HEK293T (cell line): ENCODE data around the gene ZNF609.

Experiments used
- CTCF ChIA-PET: fragments of 350-600 bp; formaldehyde crosslinking; extraction: SDS; loops from one replicate; lab custom pipeline; 2021; ENCODE audit warnings: antibody characterized with exemption, inconsistent platforms; lab: Yijun Ruan, JAX
- POLR2A ChIA-PET: fragments of 350-600 bp; formaldehyde crosslinking; extraction: SDS; loops from one replicate; lab custom pipeline; 2020; ENCODE audit warnings: antibody characterized with exemption, inconsistent platforms; lab: Yijun Ruan, JAX
- DNase-seq: peaks from one replicate; pipeline ENCODE4 v3.0.0; 2012; ENCODE audit warnings: mixed read lengths; ENCODE audit errors: extremely low spot score
- ARNT ChIP-seq: fragments of 450-650 bp; IDR thresholded peaks from 2 replicates; pipeline ENCODE4 v1.6.1; 2017; ENCODE audit warnings: mild to moderate bottlenecking
- BHLHE40 ChIP-seq: fragments of 450-650 bp; IDR thresholded peaks from 2 replicates; pipeline ENCODE4 v1.6.1; 2016; ENCODE audit warnings: mild to moderate bottlenecking, moderate library complexity, borderline replicate concordance
- CTBP1 ChIP-seq: fragments of 450-650 bp; IDR thresholded peaks from 2 replicates; pipeline ENCODE4 v1.6.1; 2016; ENCODE audit warnings: borderline replicate concordance
- ELF4 ChIP-seq: fragments of 450-650 bp; IDR thresholded peaks from 2 replicates; pipeline ENCODE4 v1.6.1; 2017; ENCODE audit warnings: antibody characterized with exemption
- FOXA1 ChIP-seq: fragments of 450-650 bp; IDR thresholded peaks from 2 replicates; pipeline ENCODE4 v1.6.1; 2016; ENCODE audit warnings: mild to moderate bottlenecking
- FOXK2 ChIP-seq: fragments of 450-650 bp; IDR thresholded peaks from 2 replicates; pipeline ENCODE4 v1.6.1; 2016; ENCODE audit warnings: mild to moderate bottlenecking
- FOXM1 ChIP-seq: fragments of 450-650 bp; IDR thresholded peaks from 2 replicates; pipeline ENCODE4 v1.6.1; 2017; ENCODE audit warnings: mild to moderate bottlenecking, borderline replicate concordance
- HDGF ChIP-seq: fragments of 450-650 bp; IDR thresholded peaks from 2 replicates; pipeline ENCODE4 v1.6.1; 2017; ENCODE audit warnings: antibody characterized with exemption, borderline replicate concordance
- L3MBTL2 ChIP-seq: fragments of 450-650 bp; conservative IDR thresholded peaks from 2 replicates; pipeline ENCODE4 v1.6.1; 2016; ENCODE audit warnings: mild to moderate bottlenecking
- LEF1 ChIP-seq: fragments of 450-650 bp; IDR thresholded peaks from 2 replicates; pipeline ENCODE4 v1.6.1; 2017; ENCODE audit warnings: mild to moderate bottlenecking, borderline replicate concordance
- NFRKB ChIP-seq: fragments of 450-650 bp; IDR thresholded peaks from 2 replicates; pipeline ENCODE4 v1.6.1; 2016; ENCODE audit warnings: mild to moderate bottlenecking, moderate library complexity
- SP1 ChIP-seq: fragments of 450-650 bp; IDR thresholded peaks from 2 replicates; pipeline ENCODE4 v1.6.1; 2017
- SUZ12 ChIP-seq: fragments of 450-650 bp; IDR thresholded peaks from 2 replicates; pipeline ENCODE4 v1.6.1; 2016; ENCODE audit warnings: mild to moderate bottlenecking
- TARDBP ChIP-seq: fragments of 450-650 bp; IDR thresholded peaks from 2 replicates; pipeline ENCODE4 v1.6.1; 2016
- ZNF384 ChIP-seq: fragments of 450-650 bp; IDR thresholded peaks from 2 replicates; pipeline ENCODE4 v1.6.1; 2016
- TF ChIP-seq, protein P1 (sequence below): fragments of 450-650 bp; IDR thresholded peaks from 2 replicates; pipeline ENCODE4 v1.6.1; 2016

ZNF609 gene

DNA sequence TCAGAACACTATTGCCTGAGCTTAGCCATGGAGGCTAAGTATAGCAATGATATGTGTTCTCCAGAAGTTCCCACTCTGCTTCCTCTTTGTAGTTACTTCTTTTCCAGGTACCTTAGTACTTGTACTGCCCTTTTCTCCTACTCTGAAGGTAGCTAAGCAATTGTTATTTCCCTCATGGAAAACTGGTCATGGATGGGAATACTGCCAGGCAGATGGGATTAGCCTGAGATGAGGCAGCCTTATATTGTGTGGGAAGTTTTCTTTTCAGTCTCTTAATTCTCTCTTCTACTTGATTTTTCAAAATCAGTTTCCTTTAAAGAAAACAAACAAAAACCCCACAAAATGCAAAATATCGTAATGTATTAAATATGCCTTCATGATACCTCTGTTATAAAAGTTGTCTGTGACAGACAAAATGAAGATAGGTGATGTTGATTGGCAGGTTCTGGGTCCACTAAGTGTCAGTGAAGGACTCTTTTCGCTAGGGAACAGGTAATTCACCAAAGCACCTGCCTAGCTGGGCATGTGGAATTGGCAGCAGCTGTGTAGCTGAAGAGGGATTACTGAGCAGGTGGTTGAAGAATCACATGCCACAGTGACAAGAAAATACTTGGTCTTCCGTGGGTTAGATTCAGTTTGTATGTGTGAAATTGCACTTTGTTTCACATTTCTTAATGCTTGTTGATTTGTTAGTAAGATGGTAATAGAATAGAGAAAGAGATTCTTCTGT is 4.1 kb downstream of the ZNF609 start:
- TF ChIP-seq ZNF384: no peak
- TF ChIP-seq ELF4: no peak
- ChIA-PET CTCF (interaction anchor here (0.5 kb wide), 1 partner anchor 644 kb away, joined by 3 read pairs; no protein-coding TSS in a partner anchor), POLR2A (no interaction called here)
- no peak for DNase-seq

DNA sequence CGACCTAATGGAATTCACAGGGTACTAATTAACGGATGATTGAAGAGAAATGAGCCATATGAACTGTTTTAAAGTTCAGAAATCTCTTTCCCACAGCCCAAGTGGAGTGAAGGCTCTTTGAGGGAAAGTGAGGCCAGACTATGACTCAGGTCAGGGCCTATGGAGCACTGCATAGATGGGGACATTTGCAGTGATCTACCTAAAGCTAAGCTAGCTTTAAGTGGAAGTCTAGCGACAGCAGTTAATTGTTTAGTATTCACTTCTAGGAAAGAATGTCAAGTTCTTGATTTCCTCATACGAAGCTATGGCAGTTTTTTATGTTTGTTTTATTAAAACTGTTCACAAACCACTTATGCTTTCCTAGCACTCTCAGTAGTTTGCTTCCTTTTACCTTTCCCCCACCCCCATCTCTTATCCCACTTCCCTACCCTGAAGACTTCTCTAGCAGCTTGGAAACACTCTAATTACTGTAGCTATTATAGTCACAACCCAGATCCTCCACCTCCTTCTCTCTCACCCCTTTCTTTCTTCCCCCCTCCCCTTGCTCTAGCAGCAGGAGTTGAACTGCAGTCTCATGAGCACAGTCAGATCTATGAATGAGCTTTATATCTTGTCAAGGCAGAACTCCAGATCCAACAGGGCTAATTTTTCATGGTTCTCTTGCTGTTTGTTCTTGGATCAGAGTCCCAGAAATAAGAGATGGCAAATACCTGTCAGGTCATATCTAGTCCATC is 6.2 kb downstream of the ZNF609 start:
- no peak for DNase-seq
- ChIA-PET POLR2A (no interaction called here), CTCF (no interaction called here)
- TF ChIP-seq FOXA1 (no peak), BHLHE40 (no peak), FOXK2 (no peak), SUZ12 (no peak), ELF4 (no peak), L3MBTL2 (no peak), ARNT (no peak), CTBP1 (no peak)
- TF ChIP-seq, protein P1, sequence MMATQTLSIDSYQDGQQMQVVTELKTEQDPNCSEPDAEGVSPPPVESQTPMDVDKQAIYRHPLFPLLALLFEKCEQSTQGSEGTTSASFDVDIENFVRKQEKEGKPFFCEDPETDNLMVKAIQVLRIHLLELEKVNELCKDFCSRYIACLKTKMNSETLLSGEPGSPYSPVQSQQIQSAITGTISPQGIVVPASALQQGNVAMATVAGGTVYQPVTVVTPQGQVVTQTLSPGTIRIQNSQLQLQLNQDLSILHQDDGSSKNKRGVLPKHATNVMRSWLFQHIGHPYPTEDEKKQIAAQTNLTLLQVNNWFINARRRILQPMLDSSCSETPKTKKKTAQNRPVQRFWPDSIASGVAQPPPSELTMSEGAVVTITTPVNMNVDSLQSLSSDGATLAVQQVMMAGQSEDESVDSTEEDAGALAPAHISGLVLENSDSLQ: no peak

DNA sequence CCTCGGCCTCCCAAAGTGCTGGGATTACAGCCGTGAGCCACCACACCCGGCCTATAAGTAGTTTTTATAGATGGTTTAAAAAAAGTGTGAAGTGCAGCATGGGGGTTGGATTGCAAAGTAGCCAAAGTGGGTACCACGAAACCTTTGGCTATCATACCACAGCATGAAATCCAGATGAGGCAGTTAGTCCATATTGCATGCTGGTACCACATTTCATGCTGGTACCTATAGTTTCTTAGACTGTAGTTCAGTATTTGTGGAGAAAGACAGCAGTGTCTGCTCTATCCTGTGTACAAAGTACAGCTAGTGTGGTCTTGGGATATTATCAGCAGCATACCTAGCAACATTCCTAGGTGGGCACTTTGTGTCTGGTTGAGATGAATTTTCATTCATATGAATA is 11.8 kb downstream of the ZNF609 start:
- ChIA-PET CTCF (no interaction called here), POLR2A (no interaction called here)
- TF ChIP-seq L3MBTL2 (no peak), NFRKB (no peak), SUZ12 (no peak), FOXA1 (no peak), FOXK2 (no peak), CTBP1 (no peak), FOXM1 (no peak), ARNT (no peak), ZNF384 (no peak), TARDBP (no peak), HDGF (no peak)
- TF ChIP-seq, protein P1: no peak
- DNase-seq: no peak

GRCh38 chr15:64474846-64475245 is 14.5 kb downstream of the ZNF609 start:
- ChIA-PET POLR2A (no interaction called here), CTCF (no interaction called here)
- DNase-seq: no peak
- TF ChIP-seq HDGF: no peak
- TF ChIP-seq ELF4: no peak
- TF ChIP-seq SP1: no peak
- TF ChIP-seq FOXK2: no peak
- no peak for TF ChIP-seq CTBP1
- no peak for TF ChIP-seq FOXA1
- no peak for TF ChIP-seq TARDBP

- DNase-seq: no peak
- CTCF ChIA-PET: no interaction called here
- POLR2A ChIA-PET: no interaction called here
- no peak for TF ChIP-seq SP1
- no peak for TF ChIP-seq FOXA1
- no peak for TF ChIP-seq NFRKB
- TF ChIP-seq SUZ12: no peak
- TF ChIP-seq TARDBP: no peak
- no peak for TF ChIP-seq FOXM1
- no peak for TF ChIP-seq L3MBTL2
- TF ChIP-seq CTBP1: no peak
- TF ChIP-seq LEF1: no peak
- TF ChIP-seq, protein P1: no peak
- TF ChIP-seq BHLHE40: no peak
These were observed 16.2 kb downstream of the ZNF609 start for GRCh38 chr15:64476550-64476949.

DNA sequence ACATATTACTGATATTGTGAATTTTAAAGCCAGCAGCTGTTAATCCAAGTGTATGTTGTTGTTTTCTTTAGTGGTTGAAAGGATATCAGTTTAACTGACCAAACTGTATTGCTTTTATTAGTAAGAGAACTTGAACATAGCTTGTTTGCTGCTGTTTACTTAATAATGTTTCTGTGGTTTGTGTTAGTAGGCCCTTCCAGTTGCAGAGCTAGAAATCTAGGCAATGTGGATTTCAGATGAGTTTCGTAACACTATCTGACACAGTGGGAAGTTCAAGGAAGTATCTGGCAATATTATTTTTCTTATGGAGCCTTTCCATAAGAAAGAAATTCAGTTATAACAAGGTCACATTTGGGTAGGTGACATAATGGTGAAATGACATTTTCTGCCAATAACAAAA is 18.5 kb downstream of the ZNF609 start:
- TF ChIP-seq ZNF384 (no peak), CTBP1 (no peak), NFRKB (no peak), SUZ12 (no peak), HDGF (no peak), TARDBP (no peak), ARNT (no peak), LEF1 (no peak)
- ChIA-PET CTCF (no interaction called here), POLR2A (no interaction called here)
- no peak for DNase-seq
